NCI-H1694 treated with DMSO at 0.1 percent for 48 hours (cell line): Measurements from ENCODE around the gene SAYSD1.
"Not testable (repeated sequence)": the region's sequence is repeated elsewhere in the genome, so short reads cannot be mapped to it uniquely, and the experiment has no call there.

Experiments used
- DNase-seq: peaks from one replicate; lab custom pipeline; 2025; lab: John Stamatoyannopoulos, UW

SAYSD1 gene

GRCh38 chr6:39114704-39115599 lies at the start of gene SAYSD1:
Gene SAYSD1 (minus strand): TSS chr6:39115186. CDS start chr6:39115089, 97 bp downstream.
- peak; percentile 84 for DNase-seq

GRCh38 chr6:39157511-39157910 lies 42.5 kb upstream of the SAYSD1 start:
- no peak for DNase-seq

GRCh38 chr6:39156801-39157200 lies 41.8 kb upstream of the SAYSD1 start:
- DNase-seq: no peak

- DNase-seq: no peak
These were observed 39.7 kb upstream of the SAYSD1 start for GRCh38 chr6:39154705-39155104.

GRCh38 chr6:39153766-39154397 lies 38.9 kb upstream of the SAYSD1 start:
- DNase-seq: no peak

GRCh38 chr6:39152262-39152661 lies 37.3 kb upstream of the SAYSD1 start:
- DNase-seq: no peak

GRCh38 chr6:39151211-39151610 lies 36.2 kb upstream of the SAYSD1 start:
- no peak for DNase-seq

GRCh38 chr6:39144481-39145173 lies 29.6 kb upstream of the SAYSD1 start:
- DNase-seq: no peak

GRCh38 chr6:39143238-39143930 lies 28.4 kb upstream of the SAYSD1 start:
- no peak for DNase-seq

- DNase-seq: no peak
These were observed 25.7 kb upstream of the SAYSD1 start for GRCh38 chr6:39140556-39141167.

GRCh38 chr6:39137245-39137644 lies 22.3 kb upstream of the SAYSD1 start:
- DNase-seq: no peak

- DNase-seq: not testable (repeated sequence)
These were observed 21.2 kb upstream of the SAYSD1 start for GRCh38 chr6:39136207-39136606.

- not testable (repeated sequence) for DNase-seq
These were observed 19.8 kb upstream of the SAYSD1 start for GRCh38 chr6:39134761-39135160.

GRCh38 chr6:39130691-39131090 lies 15.7 kb upstream of the SAYSD1 start:
- DNase-seq: no peak

- DNase-seq: no peak
These were observed 13.8 kb upstream of the SAYSD1 start for GRCh38 chr6:39128832-39129231.

GRCh38 chr6:39128106-39128505 lies 13.1 kb upstream of the SAYSD1 start:
- no peak for DNase-seq

GRCh38 chr6:39124114-39124513 lies 9.1 kb upstream of the SAYSD1 start:
- no peak for DNase-seq

- DNase-seq: no peak
These were observed 3.9 kb upstream of the SAYSD1 start for GRCh38 chr6:39118921-39119320.

GRCh38 chr6:39114388-39114703 lies 640 bp downstream of the SAYSD1 start:
- DNase-seq: peak; percentile 44

- no peak for DNase-seq
These were observed 1.2 kb downstream of the SAYSD1 start for GRCh38 chr6:39113788-39114187.

- no peak for DNase-seq
These were observed 3.7 kb downstream of the SAYSD1 start for GRCh38 chr6:39111280-39111679.
